ENCODE measurements around the gene CCDC51.
"Not testable (repeated sequence)": the region's sequence is repeated elsewhere in the genome, so short reads cannot be mapped to it uniquely, and the experiment has no call there.

CCDC51 gene

GRCh38 chr3:48477959-48478520, 38.1 kb upstream of the CCDC51 start:
- H3K4me2 ChIP-seq (ENCODE audit: low read length) = no peak overlapping the region
- no peak overlapping the region for H2AFZ ChIP-seq
- no peaks in the 10 kb centered on the region for H3K27me3 ChIP-seq (ENCODE audit: control insufficient read depth, insufficient read depth, low read length)
- no peaks in the 10 kb centered on the region for H3K4me1 ChIP-seq
- H3K79me2 ChIP-seq = peaks cover 7% of the 10 kb centered on the region
- TF ChIP-seq, protein P1, sequence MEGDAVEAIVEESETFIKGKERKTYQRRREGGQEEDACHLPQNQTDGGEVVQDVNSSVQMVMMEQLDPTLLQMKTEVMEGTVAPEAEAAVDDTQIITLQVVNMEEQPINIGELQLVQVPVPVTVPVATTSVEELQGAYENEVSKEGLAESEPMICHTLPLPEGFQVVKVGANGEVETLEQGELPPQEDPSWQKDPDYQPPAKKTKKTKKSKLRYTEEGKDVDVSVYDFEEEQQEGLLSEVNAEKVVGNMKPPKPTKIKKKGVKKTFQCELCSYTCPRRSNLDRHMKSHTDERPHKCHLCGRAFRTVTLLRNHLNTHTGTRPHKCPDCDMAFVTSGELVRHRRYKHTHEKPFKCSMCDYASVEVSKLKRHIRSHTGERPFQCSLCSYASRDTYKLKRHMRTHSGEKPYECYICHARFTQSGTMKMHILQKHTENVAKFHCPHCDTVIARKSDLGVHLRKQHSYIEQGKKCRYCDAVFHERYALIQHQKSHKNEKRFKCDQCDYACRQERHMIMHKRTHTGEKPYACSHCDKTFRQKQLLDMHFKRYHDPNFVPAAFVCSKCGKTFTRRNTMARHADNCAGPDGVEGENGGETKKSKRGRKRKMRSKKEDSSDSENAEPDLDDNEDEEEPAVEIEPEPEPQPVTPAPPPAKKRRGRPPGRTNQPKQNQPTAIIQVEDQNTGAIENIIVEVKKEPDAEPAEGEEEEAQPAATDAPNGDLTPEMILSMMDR (IDR thresholded peaks at IDR 0.05) = no peak
- no peak overlapping the region for H3K4me3 ChIP-seq (ENCODE audit: low read depth, low read length)
- no peak overlapping the region for H3K9ac ChIP-seq
- H3K9me3 ChIP-seq (ENCODE audit: control insufficient read depth, low read length) = no peaks in the 10 kb centered on the region
- H3K36me3 ChIP-seq (ENCODE audit: control insufficient read depth, insufficient read depth, low read length) = no peaks in the 10 kb centered on the region
- no peak overlapping the region for H3K27ac ChIP-seq

GRCh38 chr3:48476426-48477053, 36.6 kb upstream of the CCDC51 start:
- no peak overlapping the region for H3K9ac ChIP-seq
- no peaks in the 10 kb centered on the region for H3K4me1 ChIP-seq
- H3K4me2 ChIP-seq (ENCODE audit: low read length) = no peak overlapping the region
- H3K79me2 ChIP-seq = peaks cover 12% of the 10 kb centered on the region
- TF ChIP-seq, protein P1 (IDR thresholded peaks at IDR 0.05) = no peak
- no peak overlapping the region for H3K27ac ChIP-seq
- H2AFZ ChIP-seq = no peak overlapping the region
- no peaks in the 10 kb centered on the region for H3K36me3 ChIP-seq (ENCODE audit: control insufficient read depth, insufficient read depth, low read length)
- H3K9me3 ChIP-seq (ENCODE audit: control insufficient read depth, low read length) = no peaks in the 10 kb centered on the region
- H3K27me3 ChIP-seq (ENCODE audit: control insufficient read depth, insufficient read depth, low read length) = no peaks in the 10 kb centered on the region
- no peak overlapping the region for H3K4me3 ChIP-seq (ENCODE audit: low read depth, low read length)

DNA sequence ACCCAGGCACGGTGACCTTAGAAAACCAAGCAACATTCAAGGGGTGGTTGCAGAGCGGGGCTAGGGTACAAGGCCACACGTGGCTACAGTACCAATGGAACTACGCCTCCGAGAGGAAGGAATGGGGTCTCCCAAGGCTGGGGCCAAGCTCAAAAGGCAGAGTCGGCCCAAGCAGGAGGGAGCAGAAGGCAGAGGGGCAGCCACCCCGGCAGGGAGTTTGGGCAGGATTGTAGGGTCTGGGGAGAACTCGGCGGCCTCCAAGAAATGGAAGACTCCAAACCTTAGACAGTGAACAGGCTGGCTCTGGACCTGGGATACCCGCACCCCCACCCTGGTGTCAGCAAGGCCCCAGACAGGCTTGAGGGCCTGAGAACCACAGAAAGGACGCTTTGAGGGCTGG, 35.3 kb upstream of the CCDC51 start:
- H3K9ac ChIP-seq = no peak overlapping the region
- H3K36me3 ChIP-seq (ENCODE audit: control insufficient read depth, insufficient read depth, low read length) = no peaks in the 10 kb centered on the region
- H3K9me3 ChIP-seq (ENCODE audit: control insufficient read depth, low read length) = no peaks in the 10 kb centered on the region
- no peaks in the 10 kb centered on the region for H3K27me3 ChIP-seq (ENCODE audit: control insufficient read depth, insufficient read depth, low read length)
- no peak overlapping the region for H3K4me2 ChIP-seq (ENCODE audit: low read length)
- peak overlapping the region; percentile 22 for H3K27ac ChIP-seq
- no peaks in the 10 kb centered on the region for H3K4me1 ChIP-seq
- H3K79me2 ChIP-seq = peaks cover 21% of the 10 kb centered on the region
- no peak overlapping the region for H3K4me3 ChIP-seq (ENCODE audit: low read depth, low read length)
- H2AFZ ChIP-seq = no peak overlapping the region
- TF ChIP-seq, protein P1 (IDR thresholded peaks at IDR 0.05) = no peak

- no peak overlapping the region for H2AFZ ChIP-seq
- no peaks in the 10 kb centered on the region for H3K9me3 ChIP-seq (ENCODE audit: control insufficient read depth, low read length)
- peak overlapping the region; percentile 22 for H3K27ac ChIP-seq
- H3K4me3 ChIP-seq (ENCODE audit: low read depth, low read length) = no peak overlapping the region
- H3K4me2 ChIP-seq (ENCODE audit: low read length) = no peak overlapping the region
- H3K79me2 ChIP-seq = peaks cover 21% of the 10 kb centered on the region
- H3K27me3 ChIP-seq (ENCODE audit: control insufficient read depth, insufficient read depth, low read length) = no peaks in the 10 kb centered on the region
- no peaks in the 10 kb centered on the region for H3K4me1 ChIP-seq
- H3K36me3 ChIP-seq (ENCODE audit: control insufficient read depth, insufficient read depth, low read length) = no peaks in the 10 kb centered on the region
- TF ChIP-seq, protein P1 (IDR thresholded peaks at IDR 0.05) = no peak
- no peak overlapping the region for H3K9ac ChIP-seq
Measured at GRCh38 chr3:48474619-48475018, 34.7 kb upstream of the CCDC51 start.

GRCh38 chr3:48474031-48474430, 34.1 kb upstream of the CCDC51 start:
- H3K27ac ChIP-seq; H3K27me3 ChIP-seq (ENCODE audit: control insufficient read depth, insufficient read depth, low read length); H2AFZ ChIP-seq; H3K9me3 ChIP-seq (ENCODE audit: control insufficient read depth, low read length); H3K4me1 ChIP-seq; H3K36me3 ChIP-seq (ENCODE audit: control insufficient read depth, insufficient read depth, low read length); H3K4me2 ChIP-seq (ENCODE audit: low read length); H3K4me3 ChIP-seq (ENCODE audit: low read depth, low read length); H3K9ac ChIP-seq: not testable (repeated sequence)
- H3K79me2 ChIP-seq = peaks cover 23% of the 10 kb centered on the region

Measured in parathyroid adenoma (tissue), 2 donors.